K562 (cell line): ENCODE measurements around the gene RAMACL. TPM values are rescaled to one million over a fixed set of nuclear protein-coding genes. Genes with fewer than 3 reads are reported as not detected.

Experiments
- ATAC-seq: fragments of 200-7000 bp; cut with Tn5 transposase; 3 replicates; pipeline ENCODE4 v1.9.1; 2020; ENCODE audit warnings: moderate library complexity
- BruUV-seq: library from RNA; stranded (reverse); fragments of 400-500 nt; replicated peaks from 2 replicates; lab custom pipeline; 2021; lab: Mats Ljungman, UMichigan
- CTCF ChIA-PET: fragments of 300-600 bp; formaldehyde crosslinking; extraction: SDS; loops from one replicate; lab custom pipeline; 2021; ENCODE audit warnings: low intra/inter-chr PET ratio; lab: Yijun Ruan, JAX
- POLR2A ChIA-PET: fragments of 300-600, 350-650 bp; sonication (Branson Sonifier 250); formaldehyde crosslinking; extraction: SDS; loops from one replicate; lab custom pipeline; 2021; ENCODE audit warnings: antibody characterized with exemption, inconsistent platforms; lab: Yijun Ruan, JAX
- DNase-seq, 4 experiments: peaks; one replicate each; pipeline versions ENCODE4 v3.0.0 to v3.0.0-alpha.2; 2011 to 2018; ENCODE audit warnings: low spot score in 3 of 4, mixed read lengths in 3 of 4; ENCODE audit errors: extremely low read depth in 1 of 4
- FAIRE-seq: peaks from 2 replicates; lab custom pipeline; 2011; peaks lifted over from hg19 to GRCh38; lab: Jason Lieb, UNC
- H2AFZ ChIP-seq: 2 replicates; pipeline ENCODE4 v1.6.0; 2011; ENCODE audit warnings: low read depth, low read length, control low read depth, inconsistent platforms
- H3K27ac ChIP-seq: fragments of 200-600 bp; 3 replicates; pipeline ENCODE4 v1.8.0; 2011; ENCODE audit warnings: low read depth, mild to moderate bottlenecking, control low read depth, inconsistent platforms, low read length, moderate library complexity, mixed read lengths; ENCODE audit errors: extremely low read depth
- H3K27me3 ChIP-seq, 2 experiments: fragments of 300-600 bp in 1 of 2; 2 replicates in 1 of 2; 3 replicates in 1 of 2; pipeline versions ENCODE4 v1.6.0 to v1.8.0; 2011; ENCODE audit warnings: inconsistent platforms in 2 of 2, low read length in 2 of 2, mild to moderate bottlenecking in 1 of 2, mixed read lengths in 1 of 2, moderate library complexity in 1 of 2; ENCODE audit not compliant: control insufficient read depth in 2 of 2, insufficient read depth in 2 of 2
- H3K36me3 ChIP-seq: fragments of 300-600 bp; 3 replicates; pipeline ENCODE4 v1.8.0; 2011; ENCODE audit warnings: mild to moderate bottlenecking, low read length, inconsistent platforms; ENCODE audit not compliant: control insufficient read depth, insufficient read depth
- H3K4me1 ChIP-seq, 2 experiments: fragments of 200-600 bp in 1 of 2; replicated peaks in 1 of 2; 2 replicates in 1 of 2; 3 replicates in 1 of 2; pipeline versions ENCODE4 v1.5.1 to v1.8.0; 2011; ENCODE audit warnings: inconsistent platforms in 2 of 2, low read length in 2 of 2, mild to moderate bottlenecking in 1 of 2, mixed read lengths in 1 of 2, moderate library complexity in 1 of 2; ENCODE audit not compliant: control insufficient read depth in 2 of 2, insufficient read depth in 2 of 2
- H3K4me2 ChIP-seq: 2 replicates; pipeline ENCODE4 v1.6.1; 2011; ENCODE audit warnings: low read length, control low read depth, inconsistent platforms, mixed read lengths; ENCODE audit not compliant: insufficient read depth
- H3K4me3 ChIP-seq: fragments of 200-600 bp; sonication (generic), shearing (Covaris generic); 2 replicates; pipeline ENCODE4 v1.5.1; 2016; ENCODE audit warnings: control low read depth, inconsistent platforms
- H3K79me2 ChIP-seq: fragments of 200-600 bp; 3 replicates; pipeline ENCODE4 v1.8.0; 2011; ENCODE audit warnings: low read length, inconsistent platforms; ENCODE audit not compliant: control insufficient read depth, insufficient read depth
- H3K9ac ChIP-seq, 2 experiments: 2 replicates each; pipeline versions ENCODE4 v1.6.0 to v1.6.1; 2011; ENCODE audit warnings: low read depth in 2 of 2, low read length in 2 of 2, control low read depth in 1 of 2, inconsistent platforms in 1 of 2, mild to moderate bottlenecking in 1 of 2, mixed read lengths in 1 of 2; ENCODE audit not compliant: insufficient read depth in 1 of 2
- H3K9me1 ChIP-seq: one replicate; pipeline ENCODE4 v1.6.0; 2011; ENCODE audit warnings: inconsistent platforms, mild to moderate bottlenecking, low read length, moderate library complexity; ENCODE audit not compliant: control insufficient read depth, insufficient read depth
- H3K9me3 ChIP-seq: replicated peaks from 2 replicates; pipeline ENCODE4 v1.5.1; 2011; ENCODE audit warnings: low read depth, low read length, inconsistent platforms; ENCODE audit not compliant: control insufficient read depth, insufficient read depth
- H4K20me1 ChIP-seq: replicated peaks from 2 replicates; pipeline ENCODE4 v1.6.1; 2011; ENCODE audit warnings: low read length, inconsistent platforms, mixed read lengths; ENCODE audit not compliant: control insufficient read depth, insufficient read depth
- ARNT ChIP-seq, 2 experiments: fragments of 450-650 bp; IDR thresholded peaks; 2 replicates each; pipeline ENCODE4 v1.6.1; 2016; ENCODE audit warnings: mild to moderate bottlenecking in 1 of 2
- ATF1 ChIP-seq, 2 experiments: fragments of 450-650 bp in 1 of 2; IDR thresholded peaks; 2 replicates each; pipeline ENCODE4 v1.6.1; 2016; ENCODE audit warnings: missing compliant biosample characterization in 1 of 2, missing genetic modification characterization in 1 of 2
- CBX3 ChIP-seq, 2 experiments: IDR thresholded peaks; 1 replicate in 1 of 2; 2 replicates in 1 of 2; pipeline ENCODE4 v1.6.1; 2012; ENCODE audit warnings: inconsistent platforms in 2 of 2, low read length in 2 of 2, borderline replicate concordance in 1 of 2, control low read depth in 1 of 2
- FOXK2 ChIP-seq, 2 experiments: fragments of 450-650 bp; IDR thresholded peaks in 1 of 2; conservative IDR thresholded peaks in 1 of 2; 2 replicates each; pipeline ENCODE4 v1.6.1; 2016; ENCODE audit warnings: low read depth in 2 of 2, mild to moderate bottlenecking in 1 of 2
- HDAC3 ChIP-seq: fragments of 450-650 bp; IDR thresholded peaks from 2 replicates; pipeline ENCODE4 v1.6.1; 2018; ENCODE audit warnings: borderline replicate concordance, mild to moderate bottlenecking, moderate library complexity; ENCODE audit not compliant: partially characterized antibody
- NFXL1 ChIP-seq: fragments of 450-650 bp; formaldehyde crosslinking; IDR thresholded peaks from 2 replicates; pipeline ENCODE4 v1.4.0; 2021; ENCODE audit warnings: mild to moderate bottlenecking
- NR2F6 ChIP-seq: fragments of 450-650 bp; formaldehyde crosslinking; IDR thresholded peaks from 2 replicates; pipeline ENCODE4 v1.4.0; 2020; ENCODE audit warnings: mild to moderate bottlenecking
- SIRT6 ChIP-seq: IDR thresholded peaks from one replicate; pipeline ENCODE4 v1.6.1; 2012; ENCODE audit warnings: low read depth, mild to moderate bottlenecking, control low read depth, inconsistent platforms, low read length, moderate library complexity
- STAT5B ChIP-seq: fragments of 250-450 bp; sonication (Bioruptor Pico); IDR thresholded peaks from 2 replicates; pipeline ENCODE4 v1.8.0; 2021; ENCODE audit warnings: mild to moderate bottlenecking, inconsistent platforms
- ZFP1 ChIP-seq: fragments of 450-650 bp; formaldehyde crosslinking; IDR thresholded peaks from 2 replicates; pipeline ENCODE4 v1.4.0; 2020; ENCODE audit warnings: mild to moderate bottlenecking, mixed read lengths
- ZNF408 ChIP-seq: fragments of 250-450 bp; sonication (Bioruptor Pico); IDR thresholded peaks from 2 replicates; pipeline ENCODE4 v1.4.0; 2020; ENCODE audit warnings: low read depth, mild to moderate bottlenecking, moderate library complexity
- WGBS: fragments of 100-300 bp; shearing (Covaris generic); methylation state at CpG from one replicate; pipeline ENCODE4 v1.1.6; 2016; ENCODE audit warnings: low coverage, mixed read lengths; ENCODE audit not compliant: insufficient coverage; ENCODE audit errors: missing lambda C conversion rate; 5-methylcytosine and 5-hydroxymethylcytosine counted together
- in situ Hi-C: fragments of 300-500 bp; cut with MboI; formaldehyde crosslinking; loops from 4 replicates; pipeline ENCODE4 v1.15.0; 2018; ENCODE audit warnings: inconsistent platforms, mixed read lengths
- intact Hi-C: fragments of 100-400 bp; cut with micrococcal nuclease; formaldehyde crosslinking; loops from 2 replicates; pipeline ENCODE4 v1.14.2; 2022
- polyA plus RNA-seq, 8 experiments: library from polyadenylated mRNA; depleted of rRNA in 4 of 8; stranded (reverse) in 5 of 8; unstranded in 3 of 8; fragments of >200 nt; fragmentation: Nextera tagmentation in 2 of 8; fragmentation: Illumina TruSeq in 1 of 8; extraction: Ambion mirVana in 2 of 8; extraction: Trizol in 1 of 8; gene quantifications; 2 replicates each; pipeline versions ENCODE4 v1.2.1 to v1.2.3, GENCODE V29; 2011 to 2014; ENCODE audit warnings: inconsistent platforms in 1 of 8, missing spikeins in 1 of 8
- total RNA-seq, 7 experiments: library from RNA; depleted of rRNA in 6 of 7; stranded (reverse); fragments of >200 nt in 6 of 7; fragmentation: Illumina TruSeq in 2 of 7; extraction: Trizol in 2 of 7; gene quantifications; 2 replicates each; pipeline versions ENCODE4 v1.2.1 to v1.2.3, GENCODE V29; 2011 to 2021; ENCODE audit warnings: low replicate concordance in 1 of 7

RAMACL gene
- total and polyA plus RNA-seq, 9 of the 15 experiments (the other 6 are each of a cell fraction or from before 2014, with no cell fraction given), result 0.11 to 1.7 (median 0.41) TPM; not detected in 1

DNA sequence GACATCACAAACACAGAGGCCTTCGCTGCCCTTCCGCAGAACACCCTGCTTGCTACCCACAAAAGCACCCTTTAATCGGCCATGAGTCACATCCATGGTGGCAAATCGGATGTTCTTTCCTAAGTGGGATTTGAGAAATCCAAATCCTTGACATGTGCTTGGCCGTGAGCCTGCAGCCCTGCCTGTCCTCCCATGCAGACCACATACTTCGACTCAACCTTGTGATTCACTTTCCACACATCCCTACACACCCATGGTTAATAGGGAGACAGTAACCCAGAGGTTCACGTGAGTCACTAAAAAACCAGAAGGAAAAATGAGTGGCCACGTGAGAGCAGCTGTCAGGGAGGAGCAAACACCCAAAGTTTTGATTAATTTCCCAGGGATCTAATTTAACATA is 19.4 kb downstream of the RAMACL start (continued):
- no peak for TF ChIP-seq NR2F6 (CRISPR knock-in tag)
- TF ChIP-seq FOXK2 (conservative IDR thresholded peaks at IDR 0.05 in 1 of 2, IDR thresholded peaks at IDR 0.05 in 1 of 2; ENCODE audit: low read depth in 2 of 2), result no peak
- TF ChIP-seq ZFP1 (CRISPR knock-in tag), result no peak

DNA sequence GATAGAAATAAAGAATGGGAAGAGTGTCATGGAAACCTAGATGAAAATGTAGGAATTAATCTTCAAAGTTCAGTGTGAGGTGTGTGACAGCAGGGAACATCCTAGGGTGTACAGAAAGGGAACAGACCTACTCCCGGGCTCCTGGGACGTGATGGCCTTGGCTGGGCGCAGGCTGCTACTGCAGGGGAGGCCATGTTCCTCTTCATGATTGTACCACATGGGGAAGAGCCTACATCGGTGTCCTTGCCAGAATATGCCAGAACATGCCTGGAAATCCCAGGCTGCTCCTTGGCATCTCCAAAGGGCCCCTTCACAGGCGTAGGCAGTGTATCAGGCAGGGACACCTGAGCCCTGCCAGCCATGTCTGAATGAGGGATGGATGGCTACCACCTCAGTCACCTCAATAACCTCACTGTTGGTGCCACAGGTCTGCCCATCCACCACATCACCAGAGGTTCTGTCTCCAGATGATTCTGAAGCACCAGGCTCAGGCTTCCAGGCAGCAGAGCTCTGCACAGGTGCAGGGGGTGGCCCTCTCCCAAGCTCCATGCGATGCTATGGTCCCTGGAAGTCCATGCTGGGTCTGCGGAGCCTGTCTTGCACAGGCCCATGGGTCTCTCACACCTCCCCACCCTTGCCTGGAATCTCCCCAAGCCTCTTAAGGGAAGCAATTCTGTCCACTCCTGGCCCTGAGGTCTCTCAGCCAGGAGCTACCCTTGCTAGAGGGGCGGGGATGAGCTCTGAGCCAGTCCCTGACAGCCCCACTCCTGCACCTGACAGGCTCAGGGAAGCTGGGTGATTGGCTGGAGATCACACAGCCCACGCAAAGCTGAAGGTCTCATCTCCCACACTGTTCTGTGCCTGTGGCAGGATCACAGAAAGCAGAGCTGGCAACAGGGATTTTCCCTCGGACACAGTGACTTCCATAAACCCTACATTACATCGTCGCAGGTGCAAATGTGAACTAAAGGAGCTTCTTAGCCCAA is 20.2 kb downstream of the RAMACL start:
- Histone ChIP-seq H3K9ac (no peak overlapping the region; a peak in 1 of 4 replicates), H3K27me3 (peaks cover 57 to 91% of the 10 kb centered on the region in 2 experiments), H3K79me2 (no peaks in the 10 kb centered on the region), H3K27ac (no peak overlapping the region), H3K9me3 (no peaks in the 10 kb centered on the region), H2AFZ (no peak overlapping the region), H3K4me1 (no peaks in the 10 kb centered on the region), H3K4me2 (no peak overlapping the region), H3K36me3 (no peaks in the 10 kb centered on the region), H3K4me3 (no peak overlapping the region), H4K20me1 (peaks cover 5% of the 10 kb centered on the region; the same call in 1 of the 2 replicates), H3K9me1 (no peaks in the 10 kb centered on the region)
- DNase-seq, result no peak
- WGBS, result 0% methylated on average over 12 of the region's 12 CpGs
- no peak for FAIRE-seq
- BruUV-seq, result no TSS peak
- no peak for TF ChIP-seq ZNF408
- TF ChIP-seq NFXL1 (CRISPR knock-in tag), result no peak
- TF ChIP-seq ATF1 (CRISPR knock-in tag; IDR thresholded peaks at IDR 0.05), result no peak
- no peak for TF ChIP-seq ATF1 (tag; IDR thresholded peaks at IDR 0.05)
- TF ChIP-seq STAT5B (CRISPR knock-in tag), result no peak
- TF ChIP-seq SIRT6, result no peak
- no peak for TF ChIP-seq CBX3 (IDR thresholded peaks at IDR 0.05; ENCODE audit: borderline replicate concordance in 1 of 2, low read length in 2 of 2)
- no peak for TF ChIP-seq ARNT (IDR thresholded peaks at IDR 0.05)
- no peak for TF ChIP-seq HDAC3
- intact Hi-C loops, result no loop called here
- CTCF ChIA-PET, result no interaction called here
- in situ Hi-C loops, result no loop called here
- ATAC-seq, result no peak
- POLR2A ChIA-PET, result interaction anchor here (0.6 to 1.3 kb wide), 2 partner anchors 12 to 300 kb away, joined by 3 read pairs; no protein-coding TSS in a partner anchor
